HG02870 (cell line): ENCODE data around the gene VSIG10L2.

ENCODE experiments used
- ATAC-seq: cut with Tn5 transposase; IDR thresholded peaks from one replicate; pipeline ENCODE4 v1.9.1; 2021; ENCODE audit warnings: mild to moderate bottlenecking, moderate library complexity; ENCODE audit not compliant: unreplicated experiment

The VSIG10L2 gene

DNA sequence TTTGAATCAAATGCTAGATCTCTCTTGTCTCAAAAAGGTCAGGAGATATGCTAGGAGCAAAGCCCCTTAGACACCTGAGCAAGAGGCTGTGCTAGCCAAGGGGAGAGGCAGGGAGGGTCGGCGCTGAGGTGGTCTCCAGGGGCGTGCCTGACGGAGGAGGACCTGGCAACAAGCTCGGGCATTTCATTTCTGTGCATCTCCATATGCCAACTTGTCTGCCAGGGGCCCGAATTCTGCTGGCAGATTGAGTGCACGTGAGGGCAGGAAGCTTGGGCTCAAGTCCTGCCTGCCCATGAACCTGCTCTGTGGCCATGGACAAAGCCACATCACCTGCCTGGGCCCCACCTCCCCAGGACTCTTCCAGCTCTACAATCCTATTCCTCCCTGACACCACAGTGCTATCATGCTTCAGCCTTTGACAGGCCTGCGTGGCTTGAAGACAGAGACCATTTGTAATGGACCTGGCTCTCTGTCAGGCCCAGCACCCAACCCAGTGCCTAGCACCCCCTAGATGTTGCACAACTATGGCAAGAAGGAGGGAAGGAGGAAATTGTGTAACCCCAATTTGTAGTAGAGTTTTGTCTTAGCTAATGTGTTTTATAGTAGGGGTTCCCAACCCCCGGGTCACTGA, 16.3 kb upstream of the VSIG10L2 start:
- ATAC-seq, result no peak

DNA sequence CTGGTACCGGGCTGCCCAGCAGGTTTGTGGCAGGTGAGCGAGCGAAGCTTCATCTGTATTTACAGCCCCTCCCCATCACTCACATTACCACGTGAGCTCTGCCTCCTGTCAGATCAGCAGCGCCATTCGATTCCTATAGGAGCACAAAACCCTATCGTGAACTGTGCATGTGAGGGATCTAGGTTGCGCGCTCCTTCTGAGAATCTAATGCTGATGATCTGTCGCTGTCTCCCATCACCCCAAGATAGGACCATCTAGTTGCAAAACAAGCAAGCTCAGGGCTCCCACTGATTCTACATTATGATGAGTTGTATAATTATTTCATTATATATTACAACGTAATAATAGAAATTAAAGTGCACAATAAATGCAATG, 15.8 kb upstream of the VSIG10L2 start:
- ATAC-seq, result no peak

DNA sequence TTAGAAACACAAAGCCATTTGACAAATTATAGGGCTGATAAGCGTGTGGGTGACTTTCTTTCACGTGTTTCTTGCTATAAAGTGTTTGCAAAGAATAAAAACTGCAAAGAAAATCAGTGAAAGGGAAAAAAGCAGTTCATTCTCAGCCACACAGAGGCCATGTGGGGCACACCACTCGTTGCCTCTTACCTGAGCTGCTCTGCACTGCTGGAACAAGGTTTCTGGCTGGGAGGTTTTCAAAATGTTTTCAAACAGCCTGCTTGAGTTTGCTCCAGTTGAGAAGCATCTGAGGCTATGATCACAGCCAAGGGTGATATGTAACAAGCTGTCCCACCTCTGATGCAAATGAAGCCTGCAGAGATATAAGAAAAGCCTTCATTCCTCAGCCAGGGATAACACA, 14.7 kb upstream of the VSIG10L2 start:
- ATAC-seq, result no peak

DNA sequence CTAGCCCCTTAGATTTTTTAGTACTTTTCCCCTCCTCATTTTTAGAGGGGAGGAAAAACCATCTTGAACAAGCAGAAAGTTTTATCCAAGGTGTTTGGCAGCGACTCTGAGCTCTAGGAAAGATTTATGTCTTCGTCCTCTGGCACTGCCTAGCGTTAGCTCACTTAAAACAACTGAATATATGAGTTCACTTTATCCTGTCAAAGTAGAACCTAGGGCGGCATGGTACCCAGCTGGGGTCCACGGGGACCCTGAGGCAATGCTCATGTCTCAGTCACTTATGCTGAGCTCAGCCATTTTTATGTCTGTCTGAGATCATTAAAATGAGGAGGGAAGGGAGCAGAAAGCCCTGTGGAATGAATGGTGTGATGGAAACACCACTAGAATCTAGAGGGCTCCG, 14.2 kb upstream of the VSIG10L2 start:
- ATAC-seq, result no peak

DNA sequence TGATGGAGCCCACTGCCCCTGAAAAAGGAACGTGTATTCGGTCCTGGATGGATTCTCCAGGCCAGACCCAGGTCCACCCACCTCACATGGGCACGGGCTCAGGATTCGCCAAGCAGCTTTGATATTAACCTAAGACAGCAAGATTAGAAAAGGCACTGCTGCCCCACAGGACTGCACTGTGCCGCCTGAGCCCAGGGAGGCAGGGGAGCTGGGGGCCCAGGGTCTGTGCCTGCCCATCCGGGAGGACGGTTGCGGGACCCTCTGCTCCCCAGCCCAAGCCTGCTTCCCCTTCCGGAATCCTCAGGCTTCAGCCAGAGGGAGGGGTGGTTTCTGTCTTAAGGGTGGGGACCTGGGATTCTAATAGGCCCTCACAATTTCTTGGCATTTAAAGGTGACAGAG, 13.5 kb upstream of the VSIG10L2 start:
- no peak for ATAC-seq

DNA sequence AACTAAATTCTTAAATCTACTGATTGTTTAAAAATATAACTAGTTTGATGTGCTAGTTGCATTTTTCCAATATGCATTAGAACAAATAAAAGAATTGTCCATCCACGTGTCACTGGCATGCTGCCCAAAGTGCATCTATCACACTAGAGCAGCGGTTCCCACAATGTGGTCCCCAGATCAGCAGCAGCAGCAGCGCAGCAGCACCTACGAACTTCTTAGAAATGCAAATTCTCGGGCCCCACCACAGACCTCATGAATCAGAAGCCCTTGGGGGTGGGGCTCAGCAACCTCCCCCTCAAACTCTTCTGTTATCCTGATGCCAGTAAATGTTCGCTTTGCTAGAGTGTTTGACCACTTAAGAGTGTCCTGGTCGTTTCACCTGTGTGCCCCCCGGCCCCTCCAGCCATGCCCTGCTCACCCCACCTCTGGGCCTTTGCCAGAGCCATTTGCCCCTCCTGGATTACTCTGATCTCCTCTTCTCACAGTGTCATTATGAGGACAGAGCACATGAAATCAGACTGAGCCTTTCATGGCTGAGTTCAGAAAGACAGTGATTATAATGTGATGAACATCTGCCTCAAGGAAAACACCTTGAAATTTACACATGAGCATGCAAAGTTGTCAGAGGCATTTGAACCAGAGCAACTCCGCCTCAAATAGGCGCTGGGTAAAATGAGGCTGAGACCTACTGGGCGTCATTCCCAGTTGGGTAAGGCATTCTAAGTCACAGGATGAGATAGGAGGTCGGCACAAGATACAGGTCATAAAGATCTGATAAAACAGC, 12.6 kb upstream of the VSIG10L2 start:
- ATAC-seq, result no peak

DNA sequence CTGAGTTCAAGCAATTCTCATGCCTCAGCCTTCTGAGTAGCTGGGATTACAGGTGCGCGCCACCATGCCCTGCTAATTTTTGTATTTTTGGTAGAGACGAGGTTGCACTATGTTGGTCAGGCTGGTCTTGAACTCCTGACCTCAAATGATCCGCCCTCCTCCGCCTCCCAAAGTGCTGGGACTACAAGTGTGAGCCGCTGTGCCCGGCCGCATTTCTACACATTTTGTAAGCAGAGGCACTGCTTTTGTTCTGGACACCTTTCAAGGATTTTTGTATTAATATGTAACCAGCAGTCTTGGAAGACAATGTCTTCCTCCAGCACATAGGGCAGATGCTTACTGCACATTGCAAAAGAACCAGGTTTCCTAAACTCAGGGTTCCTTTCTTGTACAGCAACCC, 11.4 kb upstream of the VSIG10L2 start:
- no peak for ATAC-seq

DNA sequence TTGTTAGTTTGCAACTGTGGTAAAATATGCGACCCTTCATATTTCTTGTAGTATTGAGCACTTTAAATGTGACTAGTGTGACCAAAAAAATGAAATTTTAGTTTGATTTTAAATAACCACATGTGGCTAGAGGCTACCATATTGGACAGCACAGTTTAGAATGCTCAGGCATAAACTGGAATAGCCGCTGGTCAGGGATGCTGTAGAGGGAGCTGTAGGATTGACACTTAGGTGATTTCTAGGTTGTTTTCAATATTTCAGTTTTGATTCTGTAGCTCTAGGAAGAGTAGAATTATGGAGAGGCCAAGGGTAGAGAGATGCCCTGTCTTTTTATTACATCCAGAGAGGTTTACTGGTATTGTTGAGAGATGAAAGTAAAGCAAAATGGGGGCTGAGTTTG, 10.8 kb upstream of the VSIG10L2 start:
- no peak for ATAC-seq

DNA sequence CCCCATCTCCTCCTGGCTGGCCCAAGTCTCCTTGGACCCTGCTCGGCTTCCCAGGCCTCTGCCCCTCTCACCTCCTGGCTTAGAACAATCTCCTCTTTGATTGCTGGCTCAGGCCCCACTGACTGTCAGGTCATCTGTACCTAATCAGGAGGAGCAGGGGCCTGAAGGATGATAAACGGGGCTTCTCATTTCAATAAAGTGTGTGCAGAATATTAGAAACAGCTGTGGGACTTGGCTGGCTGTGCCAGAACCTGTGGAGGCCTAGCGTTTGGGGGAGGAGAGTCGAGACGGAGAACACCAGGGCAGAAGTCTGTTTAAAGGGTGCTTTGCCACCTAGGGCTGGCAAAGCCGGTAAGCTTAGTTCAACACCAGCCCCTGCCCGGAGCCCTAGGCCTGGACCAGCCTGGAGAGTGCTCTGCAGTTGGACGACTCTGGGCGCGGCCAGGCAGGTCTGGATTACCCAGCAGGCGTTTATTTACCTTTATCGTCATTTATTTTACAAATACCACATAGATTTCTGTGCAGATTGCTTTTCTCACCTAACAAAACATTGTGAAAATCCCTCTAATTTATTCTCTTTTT, 10.1 kb upstream of the VSIG10L2 start:
- ATAC-seq, result no peak

DNA sequence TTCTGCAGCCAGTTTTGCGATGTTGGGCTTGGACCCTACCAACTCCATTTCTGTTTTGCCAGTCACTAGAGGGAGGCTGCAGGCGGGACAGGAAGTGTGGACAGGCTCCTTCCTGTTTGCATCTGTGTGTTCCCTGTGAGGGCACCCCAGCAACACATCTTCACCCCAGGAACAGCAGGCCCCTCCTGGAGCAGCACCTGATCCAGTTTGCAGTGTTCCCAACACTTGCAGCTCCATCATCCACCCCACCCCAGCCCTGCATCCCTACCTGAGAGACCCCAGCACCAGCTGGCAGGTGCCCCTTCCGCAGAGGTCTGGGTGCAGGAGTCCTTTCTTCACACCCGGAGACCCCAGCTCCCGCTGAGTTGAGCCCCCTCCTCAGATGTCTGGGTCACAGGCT, 7.4 kb upstream of the VSIG10L2 start:
- ATAC-seq, result no peak

DNA sequence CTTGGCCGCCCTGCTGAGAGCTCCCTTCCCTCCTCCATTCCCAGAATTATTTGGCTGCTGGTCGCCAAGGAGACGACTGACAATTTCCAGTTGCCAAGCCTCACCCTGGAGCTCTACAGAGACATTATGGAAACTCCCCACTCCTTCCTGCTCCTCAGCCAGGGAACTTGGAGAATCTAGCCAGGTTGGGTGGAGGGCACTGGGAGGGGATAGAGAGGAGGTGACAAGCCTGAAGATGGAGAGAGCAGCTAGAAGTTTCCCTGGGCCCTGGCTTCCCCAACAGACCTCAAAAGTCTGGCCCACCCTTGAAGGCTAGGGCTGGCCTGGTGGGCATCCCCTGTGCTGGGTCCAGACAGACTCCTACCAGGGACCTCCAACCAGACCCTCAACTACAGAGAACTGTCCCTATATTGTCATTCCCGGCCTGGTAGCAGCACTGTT, 6.7 kb upstream of the VSIG10L2 start:
- no peak for ATAC-seq

DNA sequence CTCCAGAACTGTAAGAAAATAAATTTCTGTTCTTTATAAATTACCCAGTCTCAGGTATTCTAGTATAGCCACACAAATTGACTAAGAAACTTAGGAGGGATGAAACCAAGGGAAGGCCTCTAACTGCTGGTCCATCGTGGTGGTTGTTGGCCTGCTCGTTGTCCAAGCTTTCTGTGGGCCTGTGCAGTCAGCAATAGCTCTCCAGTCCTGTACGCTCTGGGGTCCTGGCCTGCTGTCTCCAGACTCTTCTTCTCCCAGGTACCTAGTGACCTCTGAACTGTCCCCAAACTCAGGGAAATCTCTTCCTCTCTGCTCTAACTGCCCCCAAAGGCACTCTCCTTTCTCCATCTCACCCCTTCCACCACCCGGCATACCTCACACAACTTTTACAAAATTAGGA, 5.7 kb upstream of the VSIG10L2 start:
- no peak for ATAC-seq

DNA sequence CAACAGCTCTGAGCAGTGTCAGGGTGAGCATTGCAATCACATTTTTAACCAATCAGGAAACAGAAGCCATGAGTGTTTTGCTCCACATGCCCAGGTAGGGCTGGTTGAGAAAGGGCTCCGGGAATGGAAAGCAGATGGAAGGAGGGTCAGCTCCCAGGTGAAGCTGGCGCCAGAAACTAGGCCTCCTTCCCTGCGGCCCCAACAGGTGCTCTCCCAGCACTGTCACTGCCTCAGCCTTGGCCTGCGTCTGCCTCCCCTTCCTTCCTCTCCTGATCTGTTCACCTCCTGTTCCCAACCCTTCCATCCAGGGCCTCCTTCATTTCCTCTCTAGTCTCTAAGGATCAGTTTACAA, 4.6 kb upstream of the VSIG10L2 start:
- ATAC-seq, result no peak

DNA sequence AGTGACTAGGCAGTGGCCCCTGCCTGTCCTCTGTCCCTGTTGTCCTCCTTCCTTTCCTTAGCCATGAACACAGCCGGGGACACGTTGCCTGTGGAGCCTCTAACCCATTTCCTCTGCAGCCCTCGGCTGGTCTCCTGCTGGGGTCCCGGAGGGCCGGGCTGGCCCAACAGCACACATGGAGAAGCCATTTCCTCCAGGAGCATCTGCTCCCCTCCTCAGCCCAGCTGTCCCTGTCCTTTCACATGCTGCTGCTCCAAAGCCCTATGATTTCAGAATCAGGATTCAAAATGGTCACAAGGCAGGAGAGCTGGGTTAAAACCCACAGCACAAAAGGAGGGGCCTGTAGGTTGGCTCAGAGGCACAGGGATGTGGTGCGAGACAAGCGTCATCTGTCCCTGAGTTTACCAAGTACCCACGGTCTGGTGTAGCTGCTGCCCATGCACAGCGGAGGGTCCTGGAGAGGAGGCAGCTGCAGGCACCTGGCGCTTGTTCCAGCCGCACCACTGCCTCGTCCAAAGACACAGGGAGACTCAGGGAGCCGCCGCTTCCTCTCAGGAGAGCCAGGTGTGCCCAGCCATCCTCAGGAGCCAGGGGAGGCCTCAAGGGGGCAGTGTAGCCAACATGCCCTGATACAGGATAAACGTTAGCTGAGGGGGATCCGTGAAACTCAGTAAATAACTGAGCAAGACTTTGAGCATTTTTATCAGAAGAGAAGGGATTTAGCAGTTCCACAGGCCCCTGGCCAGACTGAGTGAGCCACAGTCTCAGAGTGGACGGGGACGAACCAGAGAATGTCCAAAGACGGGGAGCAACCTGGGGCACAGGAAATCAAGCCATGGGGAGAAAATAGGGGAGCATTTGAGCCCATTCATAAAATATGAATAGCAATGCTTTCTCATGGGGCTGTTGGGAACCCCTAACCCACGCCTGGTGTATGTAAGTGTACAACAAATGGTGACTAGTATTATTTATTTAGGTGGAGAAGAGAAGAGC, 3.9 kb upstream of the VSIG10L2 start:
- no peak for ATAC-seq

DNA sequence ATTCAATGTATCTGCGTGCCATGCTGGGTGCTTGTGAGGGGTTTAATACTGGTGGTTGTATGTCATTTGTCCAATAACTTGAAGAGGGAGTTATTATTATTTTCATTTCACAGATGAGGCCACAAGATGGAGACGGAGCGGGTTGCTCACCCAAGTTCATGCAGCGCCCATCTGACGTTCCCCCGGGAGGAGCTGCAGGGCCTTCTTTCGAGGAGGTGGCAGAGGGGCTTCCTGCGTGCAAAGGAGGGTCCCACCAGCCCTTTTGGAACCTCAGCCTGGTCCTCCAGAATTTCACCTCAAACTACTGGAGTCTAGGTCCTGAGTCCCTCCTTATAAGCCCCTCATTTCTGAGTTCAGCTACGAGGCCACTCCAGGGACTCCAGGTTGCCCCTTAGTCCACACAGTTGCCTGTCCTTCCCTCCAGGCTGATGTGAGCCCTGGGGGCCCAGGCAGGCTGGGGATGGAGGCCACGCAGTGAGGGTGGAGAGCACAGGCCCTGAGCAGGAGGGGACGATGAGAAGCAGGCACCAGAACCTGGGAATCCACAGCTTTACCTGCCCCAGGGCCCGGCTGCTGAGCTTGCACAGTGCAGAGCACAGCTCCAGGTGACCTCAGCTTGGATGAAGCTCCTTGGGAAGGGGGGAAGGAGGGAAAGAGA, 2.9 kb upstream of the VSIG10L2 start:
- ATAC-seq, result no peak

DNA sequence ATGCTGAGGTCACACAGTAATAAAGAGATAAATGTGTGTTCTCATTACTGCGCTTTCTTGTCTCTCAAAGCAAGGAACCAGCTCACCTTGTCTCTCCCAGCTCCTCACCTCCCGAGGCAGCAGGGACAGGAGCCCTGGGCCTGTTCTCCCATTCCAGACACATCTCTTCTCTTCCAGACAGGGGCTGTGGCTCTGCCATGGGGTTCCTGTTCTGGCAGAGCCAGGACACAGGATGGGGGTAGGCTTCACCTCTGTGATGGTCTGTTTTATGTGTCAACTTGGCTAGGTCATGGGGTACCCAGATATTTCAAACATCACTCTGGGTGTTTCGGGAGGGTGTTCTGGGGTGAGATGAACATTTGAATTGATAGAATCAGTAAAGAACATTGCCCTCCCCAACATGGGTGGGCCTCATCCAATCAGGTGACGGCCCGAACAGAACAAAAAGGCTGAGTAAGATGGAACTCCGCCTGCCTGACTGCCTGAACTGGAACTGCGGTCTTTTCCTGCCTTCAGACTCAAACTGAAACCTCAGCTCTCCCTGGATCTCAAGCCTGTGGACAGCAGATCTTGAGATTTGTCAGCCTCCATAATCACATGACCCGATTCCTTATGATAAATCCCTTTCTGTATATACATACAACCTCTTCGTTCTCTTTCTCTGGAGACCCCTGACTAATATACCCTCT, 2.0 kb upstream of the VSIG10L2 start:
- ATAC-seq, result no peak

DNA sequence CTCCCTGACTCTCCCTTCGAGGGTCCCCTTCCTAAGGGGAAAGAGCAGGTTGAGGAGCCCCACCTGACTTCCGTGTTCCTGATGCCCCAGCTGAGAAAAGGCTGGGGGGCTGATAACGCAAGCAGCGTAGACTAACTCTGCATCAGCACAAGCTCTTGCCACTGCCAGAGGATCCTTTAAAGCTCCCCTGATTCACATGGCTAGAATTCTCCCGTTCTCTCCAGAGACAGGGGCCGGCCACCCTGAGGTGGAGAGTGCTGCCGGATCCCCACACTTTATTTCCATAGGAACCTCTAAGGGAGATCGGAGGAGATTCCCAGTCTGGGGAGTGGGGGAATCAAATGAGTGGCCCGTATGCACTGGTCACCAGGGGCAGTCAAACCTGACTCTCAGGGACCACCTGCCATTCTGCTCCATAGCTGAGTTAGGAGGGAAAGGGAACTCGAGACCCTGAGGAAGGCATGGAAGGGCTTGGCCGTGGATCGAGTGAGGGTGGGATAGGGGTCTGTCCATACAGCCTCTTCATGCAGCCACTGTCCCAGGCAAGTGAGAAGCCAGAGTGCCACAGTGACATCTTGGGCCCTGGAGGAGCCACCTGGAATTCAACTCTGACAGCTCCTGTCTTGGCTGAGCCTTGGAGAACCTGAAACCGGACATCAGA, 1.4 kb upstream of the VSIG10L2 start:
- ATAC-seq, result no peak

DNA sequence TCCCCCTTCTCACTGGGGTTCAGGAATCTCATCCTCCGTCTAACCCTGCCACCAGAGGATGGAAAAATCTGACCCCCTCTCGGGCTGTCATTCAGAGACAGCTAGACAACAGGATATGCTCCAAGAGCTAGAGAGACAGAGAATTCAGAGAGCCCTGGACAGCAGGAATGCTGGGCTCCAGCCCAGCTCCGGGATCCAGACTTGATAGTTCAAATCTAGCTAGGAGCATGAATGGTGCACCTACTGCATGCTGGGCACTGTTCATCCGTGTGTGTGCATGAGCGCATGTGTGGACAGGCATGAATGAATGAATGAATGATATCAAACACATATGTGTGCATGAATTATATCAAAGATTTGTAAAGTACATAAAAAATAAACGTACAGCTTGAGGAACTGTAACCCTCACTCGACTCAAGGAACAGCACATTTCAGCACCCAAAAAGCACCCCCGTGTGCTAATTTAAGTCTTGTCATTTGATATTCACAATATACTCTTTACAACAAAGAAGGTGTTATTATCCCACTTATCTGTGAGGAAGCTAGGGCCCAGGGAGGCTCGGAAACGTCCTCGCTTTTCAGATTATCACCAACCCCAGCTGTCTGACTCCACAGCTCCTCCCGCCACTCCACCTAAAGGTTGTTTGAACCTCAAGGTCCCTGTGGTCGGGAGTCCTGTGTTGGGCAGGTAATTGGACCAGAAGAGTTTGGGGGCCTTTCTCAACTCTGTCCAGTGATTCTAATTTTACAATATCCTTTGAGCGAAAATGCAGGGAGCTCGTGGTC, 640 bp upstream of the VSIG10L2 start:
- no peak for ATAC-seq
